ENCODE measurements around the gene CAPZB.

GRCh38 chr1:19340387-19340937 is 144.9 kb downstream of the CAPZB start:
- TF ChIP-seq GATA3 (IDR thresholded peaks at IDR 0.05; ENCODE audit: low read depth, low read length) (no peak), GATA2 (IDR thresholded peaks at IDR 0.05; ENCODE audit: low read depth, low read length) (no peak)
